HepG2 (cell line): ENCODE results near the gene PNKP. TPM values are rescaled to one million over a fixed set of nuclear protein-coding genes. Genes with fewer than 3 reads are reported as not detected.
A peak's percentile ranks its signal among the peaks of the same experiment; 100 is the strongest.

ENCODE experiments used
- ATAC-seq: fragments of 200-7000 bp; cut with Tn5 transposase; 3 replicates; pipeline ENCODE4 v1.9.1; 2020; ENCODE audit warnings: mild to moderate bottlenecking, moderate library complexity
- BruUV-seq: library from RNA; stranded (reverse); fragments of 400-500 nt; replicated peaks from 2 replicates; lab custom pipeline; 2021; lab: Mats Ljungman, UMichigan
- CTCF ChIA-PET: fragments of 300-600 bp; formaldehyde crosslinking; extraction: SDS; loops from one replicate; lab custom pipeline; 2021; ENCODE audit warnings: low total read pairs, inconsistent platforms, low intra/inter-chr PET ratio; lab: Yijun Ruan, JAX
- POLR2A ChIA-PET: fragments of 350-600 bp; sonication (Branson Sonifier 250); formaldehyde crosslinking; loops from one replicate; lab custom pipeline; 2020; ENCODE audit warnings: antibody characterized with exemption, inconsistent platforms; lab: Yijun Ruan, JAX
- DNase-seq: peaks from one replicate; pipeline ENCODE4 v3.0.0-alpha.2; 2015; ENCODE audit warnings: low spot score
- FAIRE-seq: peaks from 3 replicates; lab custom pipeline; 2011; peaks lifted over from hg19 to GRCh38; lab: Jason Lieb, UNC
- H2AFZ ChIP-seq: one replicate; pipeline ENCODE4 v1.6.1; 2011; ENCODE audit warnings: low read length, inconsistent platforms
- H3K27ac ChIP-seq: fragments of 300-600 bp; 3 replicates; pipeline ENCODE4 v1.8.0; 2011; ENCODE audit warnings: mixed run types, mild to moderate bottlenecking, mixed read lengths, low read length, inconsistent platforms; ENCODE audit not compliant: insufficient read depth; ENCODE audit errors: extremely low read length
- H3K27me3 ChIP-seq, 2 experiments: fragments of 200-600 bp in 1 of 2; 2 replicates in 1 of 2; 3 replicates in 1 of 2; pipeline versions ENCODE4 v1.6.0 to v1.8.0; 2011; ENCODE audit warnings: low read length in 2 of 2, mild to moderate bottlenecking in 2 of 2, moderate library complexity in 2 of 2, inconsistent platforms in 1 of 2; ENCODE audit not compliant: insufficient read depth in 2 of 2, control insufficient read depth in 1 of 2
- H3K36me3 ChIP-seq, 2 experiments: fragments of 200-600 bp in 1 of 2; replicated peaks in 1 of 2; 2 replicates in 1 of 2; 3 replicates in 1 of 2; pipeline versions ENCODE4 v1.5.1 to v1.8.0; 2011; ENCODE audit warnings: low read length in 2 of 2, inconsistent platforms in 1 of 2; ENCODE audit not compliant: insufficient read depth in 2 of 2, control insufficient read depth in 1 of 2
- H3K4me1 ChIP-seq: 2 replicates; pipeline ENCODE4 v1.5.1; 2012; ENCODE audit warnings: low read length, inconsistent platforms; ENCODE audit not compliant: insufficient read depth
- H3K4me2 ChIP-seq: 2 replicates; pipeline ENCODE4 v1.6.0; 2011; ENCODE audit warnings: low read depth, low read length, inconsistent platforms
- H3K4me3 ChIP-seq, 3 experiments: fragments of 200-600 bp in 1 of 3; sonication (generic), shearing (Covaris generic) in 1 of 3; replicated peaks in 1 of 3; 2 replicates each; pipeline ENCODE4 v1.5.1; 2011 to 2016; ENCODE audit warnings: low read length in 3 of 3, inconsistent platforms in 2 of 3, low read depth in 2 of 3, mild to moderate bottlenecking in 2 of 3, control low read depth in 1 of 3, mixed read lengths in 1 of 3; ENCODE audit not compliant: insufficient read depth in 1 of 3
- H3K79me2 ChIP-seq: one replicate; pipeline ENCODE4 v1.6.1; 2011; ENCODE audit warnings: low read length, inconsistent platforms; ENCODE audit not compliant: insufficient read depth
- H3K9ac ChIP-seq: 2 replicates; pipeline ENCODE4 v1.6.0; 2011; ENCODE audit warnings: mild to moderate bottlenecking, low read depth, low read length, inconsistent platforms; ENCODE audit not compliant: insufficient read depth
- H3K9me3 ChIP-seq: 2 replicates; pipeline ENCODE4 v1.5.1; 2012; ENCODE audit warnings: mild to moderate bottlenecking, low read length
- H4K20me1 ChIP-seq: 2 replicates; pipeline ENCODE4 v1.6.0; 2011; ENCODE audit warnings: inconsistent platforms, mild to moderate bottlenecking, low read length, moderate library complexity; ENCODE audit not compliant: insufficient read depth
- ARHGAP35 ChIP-seq: sonication (generic); formaldehyde crosslinking; IDR thresholded peaks from 2 replicates; pipeline ENCODE4 v1.9.0; 2022; ENCODE audit warnings: mild to moderate bottlenecking, inconsistent platforms, moderate library complexity, missing genetic modification reagents, borderline replicate concordance
- CREB1 ChIP-seq, 2 experiments: fragments of 450-650 bp in 1 of 2; IDR thresholded peaks; 2 replicates each; pipeline ENCODE4 v1.6.1; 2016 to 2017; ENCODE audit warnings: control low read depth in 1 of 2, mild to moderate bottlenecking in 1 of 2, missing compliant biosample characterization in 1 of 2, missing genetic modification characterization in 1 of 2
- DNMT3B ChIP-seq: conservative IDR thresholded peaks from 2 replicates; pipeline ENCODE4 v1.6.1; 2016; ENCODE audit warnings: missing biosample characterization, control low read depth
- ELF4 ChIP-seq: sonication (generic); formaldehyde crosslinking; IDR thresholded peaks from 2 replicates; pipeline ENCODE4 v1.5.0; 2020; ENCODE audit warnings: missing genetic modification reagents, mild to moderate bottlenecking, moderate library complexity, borderline replicate concordance
- FOXK2 ChIP-seq: fragments of 450-650 bp; IDR thresholded peaks from 2 replicates; pipeline ENCODE4 v1.6.1; 2016
- GABPB1 ChIP-seq: IDR thresholded peaks from 2 replicates; pipeline ENCODE4 v1.6.1; 2016; ENCODE audit warnings: mild to moderate bottlenecking, missing genetic modification reagents, moderate library complexity, missing compliant biosample characterization
- SRY ChIP-seq: sonication (generic); formaldehyde crosslinking; IDR thresholded peaks from 2 replicates; pipeline ENCODE4 v1.8.0; 2022; ENCODE audit warnings: mild to moderate bottlenecking, missing genetic modification reagents
- ZBTB7B ChIP-seq: sonication (generic); formaldehyde crosslinking; IDR thresholded peaks from 2 replicates; pipeline ENCODE4 v1.4.0; 2020; ENCODE audit warnings: missing genetic modification reagents
- ZNF616 ChIP-seq: sonication (generic); formaldehyde crosslinking; IDR thresholded peaks from 2 replicates; pipeline ENCODE4 v1.5.0; 2020; ENCODE audit warnings: low read depth, mild to moderate bottlenecking, missing genetic modification reagents
- ZNF777 ChIP-seq: sonication (generic); formaldehyde crosslinking; IDR thresholded peaks from 2 replicates; pipeline ENCODE4 v1.4.0; 2020; ENCODE audit warnings: missing genetic modification reagents
- ZNF891 ChIP-seq: sonication (generic); formaldehyde crosslinking; IDR thresholded peaks from 2 replicates; pipeline ENCODE4 v1.5.0; 2020; ENCODE audit warnings: mild to moderate bottlenecking, missing genetic modification reagents
- WGBS: methylation state at CpG from one replicate; pipeline ENCODE4 v1.1.6; 2017; ENCODE audit warnings: low lambda C conversion rate; 5-methylcytosine and 5-hydroxymethylcytosine counted together
- in situ Hi-C: cut with HindIII; loops from 2 replicates; pipeline ENCODE4 v1.10.0; 2017; ENCODE audit warnings: low pct_unique_long_range_greater_than_20kb; ENCODE audit not compliant: extremely low pct_ligation_motif_present
- intact Hi-C: fragments of 100-400 bp; cut with micrococcal nuclease; formaldehyde crosslinking; loops from one replicate; pipeline ENCODE4 v1.10.0; 2022; ENCODE audit not compliant: unreplicated experiment
- polyA plus RNA-seq, 8 experiments: library from polyadenylated mRNA; depleted of rRNA in 3 of 8; stranded (reverse) in 7 of 8; unstranded in 1 of 8; fragments of >200 nt; fragmentation: Illumina TruSeq in 4 of 8; extraction: Trizol in 4 of 8; gene quantifications; 2 replicates each; pipeline versions ENCODE4 v1.2.1 to v1.2.3, GENCODE V29; 2011 to 2016; ENCODE audit warnings: low read depth in 4 of 8, missing spikeins in 1 of 8, mixed read lengths in 1 of 8; ENCODE audit not compliant: insufficient read depth in 1 of 8
- total RNA-seq, 5 experiments: library from RNA; depleted of rRNA; stranded (reverse); fragments of >200 nt; fragmentation: Illumina TruSeq; extraction: Trizol; gene quantifications; 2 replicates each; pipeline ENCODE4 v1.2.3, GENCODE V29; 2016; ENCODE audit warnings: low read depth in 1 of 5
- TF ChIP-seq, protein P1 (sequence below): sonication (generic); formaldehyde crosslinking; IDR thresholded peaks from 2 replicates; pipeline ENCODE4 v1.8.0; 2022; ENCODE audit warnings: low read depth, missing genetic modification reagents
- TF ChIP-seq, protein P2 (sequence below): sonication (generic); formaldehyde crosslinking; IDR thresholded peaks from 2 replicates; pipeline ENCODE4 v1.4.0; 2020; ENCODE audit warnings: low read depth, missing genetic modification reagents
- TF ChIP-seq, protein P3 (sequence below): sonication (generic); formaldehyde crosslinking; IDR thresholded peaks from 2 replicates; pipeline ENCODE4 v1.5.0; 2020; ENCODE audit warnings: mild to moderate bottlenecking, missing genetic modification reagents

PNKP gene
- total and polyA plus RNA-seq, 2 of the 13 experiments (the other 11 are each of a cell fraction or from before 2014, with no cell fraction given) = 12.7 to 27.1 TPM

DNA sequence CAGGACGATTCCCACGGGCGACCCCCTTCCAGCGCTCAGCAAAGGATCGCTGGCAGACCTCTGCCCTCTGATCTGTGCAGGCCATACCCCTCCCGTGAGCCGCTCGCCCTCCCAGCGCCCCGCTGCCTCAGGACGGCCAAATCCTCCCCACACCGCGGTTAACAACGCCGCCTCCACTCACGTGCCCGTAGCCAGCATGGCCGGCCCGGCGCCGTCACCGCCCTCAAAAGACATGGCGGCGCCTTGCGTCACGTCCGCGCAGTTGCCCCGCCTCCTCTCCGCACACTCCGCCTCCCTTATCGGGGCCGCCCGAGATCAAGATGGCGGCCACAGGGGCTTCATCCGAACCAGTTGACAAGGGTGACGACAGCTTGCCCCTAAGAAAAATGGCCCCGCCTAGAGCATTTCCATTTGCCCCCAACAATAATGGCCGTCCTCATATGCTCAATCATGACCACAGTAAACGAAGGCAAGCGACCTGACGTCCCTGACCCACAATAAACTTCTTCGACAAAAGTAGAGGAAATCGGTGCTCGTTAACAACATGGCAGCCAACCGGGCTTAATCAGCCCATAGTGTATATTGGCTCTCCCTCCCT, 9.1 kb upstream of the PNKP start:
- H4K20me1 ChIP-seq = peaks cover 5% of the 10 kb centered on the region; the same call in 1 of the 2 replicates
- H3K27me3 ChIP-seq = no peaks in the 10 kb centered on the region; a peak in 1 of 5 replicates
- ChIA-PET CTCF (no interaction called here), POLR2A (interaction anchor here (0.6 to 3.3 kb wide), 15 partner anchors 7 to 397 kb away, joined by 3 to 21 read pairs (median 5); partner anchors contain the start of genes AP2A1, ATF5, NUP62 and PNKP)
- BruUV-seq = TSS peak; percentile 72
- H3K4me3 ChIP-seq = peak overlapping the region; percentile 77 to 99 (median 97)
- DNase-seq (peak; percentile 96), FAIRE-seq (peak; percentile 54), ATAC-seq (peak; percentile 62)
- H3K4me1 ChIP-seq = peaks cover 31% of the 10 kb centered on the region
- peaks cover 38% of the 10 kb centered on the region for H3K79me2 ChIP-seq
- H3K4me2 ChIP-seq = peak overlapping the region; percentile 91
- intact Hi-C loops = no loop called here
- in situ Hi-C loops = no loop called here
- 0% methylated on average over 16 of the region's 46 CpGs for WGBS
- H3K36me3 ChIP-seq = peaks cover 10 to 32% of the 10 kb centered on the region in 2 experiments; a peak in 4 of 5 replicates
- H3K9ac ChIP-seq = peak overlapping the region; percentile 97
- no peaks in the 10 kb centered on the region for H3K9me3 ChIP-seq
- peak overlapping the region; percentile 89 for H2AFZ ChIP-seq
- peak overlapping the region; percentile 99 for H3K27ac ChIP-seq
- TF ChIP-seq ZNF777 (CRISPR knock-in tag) (0 out of 2 replicates have a peak, but pooled peaks have one; percentile 13), ZBTB7B (CRISPR knock-in tag) (0 out of 2 replicates have a peak, but pooled peaks have one; percentile 52), ZNF616 (CRISPR knock-in tag) (no peak), FOXK2 (no peak), ELF4 (no peak), ARHGAP35 (no peak), SRY (CRISPR knock-in tag) (0 out of 2 replicates have a peak, but pooled peaks have one; percentile 39), DNMT3B (CRISPR knock-in tag) (0 out of 2 replicates have a peak, but pooled peaks have one; percentile 23), ZNF891 (CRISPR knock-in tag) (peak; percentile 32; the same call in 1 of the 2 replicates), CREB1 (IDR thresholded peaks at IDR 0.05) (peak; percentile 96), CREB1 (CRISPR knock-in tag; IDR thresholded peaks at IDR 0.05) (peak; percentile 98), GABPB1 (CRISPR knock-in tag) (peak; percentile 96)
- TF ChIP-seq, protein P1, sequence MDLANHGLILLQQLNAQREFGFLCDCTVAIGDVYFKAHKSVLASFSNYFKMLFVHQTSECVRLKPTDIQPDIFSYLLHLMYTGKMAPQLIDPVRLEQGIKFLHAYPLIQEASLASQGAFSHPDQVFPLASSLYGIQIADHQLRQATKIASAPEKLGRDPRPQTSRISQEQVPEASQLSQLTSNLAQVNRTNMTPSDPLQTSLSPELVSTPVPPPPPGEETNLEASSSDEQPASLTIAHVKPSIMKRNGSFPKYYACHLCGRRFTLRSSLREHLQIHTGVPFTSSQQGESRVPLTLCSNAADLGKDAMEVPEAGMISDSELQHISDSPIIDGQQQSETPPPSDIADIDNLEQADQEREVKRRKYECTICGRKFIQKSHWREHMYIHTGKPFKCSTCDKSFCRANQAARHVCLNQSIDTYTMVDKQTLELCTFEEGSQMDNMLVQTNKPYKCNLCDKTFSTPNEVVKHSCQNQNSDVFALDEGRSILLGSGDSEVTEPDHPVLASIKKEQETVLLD (CRISPR knock-in tag) = no peak
- TF ChIP-seq, protein P2, sequence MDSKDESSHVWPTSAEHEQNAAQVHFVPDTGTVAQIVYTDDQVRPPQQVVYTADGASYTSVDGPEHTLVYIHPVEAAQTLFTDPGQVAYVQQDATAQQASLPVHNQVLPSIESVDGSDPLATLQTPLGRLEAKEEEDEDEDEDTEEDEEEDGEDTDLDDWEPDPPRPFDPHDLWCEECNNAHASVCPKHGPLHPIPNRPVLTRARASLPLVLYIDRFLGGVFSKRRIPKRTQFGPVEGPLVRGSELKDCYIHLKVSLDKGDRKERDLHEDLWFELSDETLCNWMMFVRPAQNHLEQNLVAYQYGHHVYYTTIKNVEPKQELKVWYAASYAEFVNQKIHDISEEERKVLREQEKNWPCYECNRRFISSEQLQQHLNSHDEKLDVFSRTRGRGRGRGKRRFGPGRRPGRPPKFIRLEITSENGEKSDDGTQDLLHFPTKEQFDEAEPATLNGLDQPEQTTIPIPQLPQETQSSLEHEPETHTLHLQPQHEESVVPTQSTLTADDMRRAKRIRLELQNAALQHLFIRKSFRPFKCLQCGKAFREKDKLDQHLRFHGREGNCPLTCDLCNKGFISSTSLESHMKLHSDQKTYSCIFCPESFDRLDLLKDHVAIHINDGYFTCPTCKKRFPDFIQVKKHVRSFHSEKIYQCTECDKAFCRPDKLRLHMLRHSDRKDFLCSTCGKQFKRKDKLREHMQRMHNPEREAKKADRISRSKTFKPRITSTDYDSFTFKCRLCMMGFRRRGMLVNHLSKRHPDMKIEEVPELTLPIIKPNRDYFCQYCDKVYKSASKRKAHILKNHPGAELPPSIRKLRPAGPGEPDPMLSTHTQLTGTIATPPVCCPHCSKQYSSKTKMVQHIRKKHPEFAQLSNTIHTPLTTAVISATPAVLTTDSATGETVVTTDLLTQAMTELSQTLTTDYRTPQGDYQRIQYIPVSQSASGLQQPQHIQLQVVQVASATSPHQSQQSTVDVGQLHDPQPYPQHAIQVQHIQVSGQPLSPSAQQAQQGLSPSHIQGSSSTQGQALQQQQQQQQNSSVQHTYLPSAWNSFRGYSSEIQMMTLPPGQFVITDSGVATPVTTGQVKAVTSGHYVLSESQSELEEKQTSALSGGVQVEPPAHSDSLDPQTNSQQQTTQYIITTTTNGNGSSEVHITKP (CRISPR knock-in tag) = peak; percentile 97
- TF ChIP-seq, protein P3, sequence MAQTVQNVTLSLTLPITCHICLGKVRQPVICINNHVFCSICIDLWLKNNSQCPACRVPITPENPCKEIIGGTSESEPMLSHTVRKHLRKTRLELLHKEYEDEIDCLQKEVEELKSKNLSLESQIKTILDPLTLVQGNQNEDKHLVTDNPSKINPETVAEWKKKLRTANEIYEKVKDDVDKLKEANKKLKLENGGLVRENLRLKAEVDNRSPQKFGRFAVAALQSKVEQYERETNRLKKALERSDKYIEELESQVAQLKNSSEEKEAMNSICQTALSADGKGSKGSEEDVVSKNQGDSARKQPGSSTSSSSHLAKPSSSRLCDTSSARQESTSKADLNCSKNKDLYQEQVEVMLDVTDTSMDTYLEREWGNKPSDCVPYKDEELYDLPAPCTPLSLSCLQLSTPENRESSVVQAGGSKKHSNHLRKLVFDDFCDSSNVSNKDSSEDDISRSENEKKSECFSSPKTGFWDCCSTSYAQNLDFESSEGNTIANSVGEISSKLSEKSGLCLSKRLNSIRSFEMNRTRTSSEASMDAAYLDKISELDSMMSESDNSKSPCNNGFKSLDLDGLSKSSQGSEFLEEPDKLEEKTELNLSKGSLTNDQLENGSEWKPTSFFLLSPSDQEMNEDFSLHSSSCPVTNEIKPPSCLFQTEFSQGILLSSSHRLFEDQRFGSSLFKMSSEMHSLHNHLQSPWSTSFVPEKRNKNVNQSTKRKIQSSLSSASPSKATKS (CRISPR knock-in tag) = 0 out of 2 replicates have a peak, but pooled peaks have one; percentile 30
